Measurements from ENCODE around the gene EPN1. TPM values are rescaled to one million over a fixed set of nuclear protein-coding genes. Genes with fewer than 3 reads are reported as not detected.
"Not testable (repeated sequence)": the region's sequence is repeated elsewhere in the genome, so short reads cannot be mapped to it uniquely, and the experiment has no call there.

The EPN1 gene
- polyA plus RNA-seq, 1 donor, result 103 TPM

GRCh38 chr19:55720801-55721200 lies 45.8 kb downstream of the EPN1 start:
- DNase-seq, result no peak

GRCh38 chr19:55723491-55723890 lies 48.5 kb downstream of the EPN1 start:
- no peak for DNase-seq

GRCh38 chr19:55730378-55730777 lies 55.4 kb downstream of the EPN1 start:
- DNase-seq, result not testable (repeated sequence)

GRCh38 chr19:55738302-55738701 lies 63.3 kb downstream of the EPN1 start, which contains the start of gene NLRP9:
Gene NLRP9 (minus strand): TSS chr19:55738402. CDS start chr19:55738374, 28 bp downstream.
- DNase-seq, result no peak

GRCh38 chr19:55750715-55751114 lies 75.7 kb downstream of the EPN1 start:
- no peak for DNase-seq

- DNase-seq, result no peak
Measured at GRCh38 chr19:55753401-55753800, 78.4 kb downstream of the EPN1 start.

GRCh38 chr19:55756808-55757207 lies 81.8 kb downstream of the EPN1 start:
- not testable (repeated sequence) for DNase-seq

- DNase-seq, result not testable (repeated sequence)
Measured at GRCh38 chr19:55758797-55759196, 83.8 kb downstream of the EPN1 start, which contains the start of gene RFPL4A. Gene RFPL4A (plus strand): TSS chr19:55759097. CDS start chr19:55761801, 2,704 bp downstream.

Other genes with a start within 250 kb of the EPN1 start
- gene SHISA7, start 231.9 kb upstream of the EPN1 start, polyA plus RNA-seq (ENCODE audit: insufficient read length), result 0.18 TPM
- gene ISOC2, start 213.6 kb upstream of the EPN1 start, polyA plus RNA-seq (ENCODE audit: insufficient read length), result 36.1 TPM
- gene C19orf85, start 210.5 kb upstream of the EPN1 start, polyA plus RNA-seq (ENCODE audit: insufficient read length), result not detected
- gene ZNF628, start 198.6 kb upstream of the EPN1 start, polyA plus RNA-seq (ENCODE audit: insufficient read length), result 5.0 TPM
- 29.9 TPM for gene NAT14, start 190.0 kb upstream of the EPN1 start, polyA plus RNA-seq (ENCODE audit: insufficient read length)
- gene SSC5D, start 186.8 kb upstream of the EPN1 start, polyA plus RNA-seq (ENCODE audit: insufficient read length), result 13.3 TPM
- gene SBK2, start 138.1 kb upstream of the EPN1 start, polyA plus RNA-seq (ENCODE audit: insufficient read length), result 3.2 TPM
- gene SBK3, start 129.7 kb upstream of the EPN1 start, polyA plus RNA-seq (ENCODE audit: insufficient read length), result 0.15 TPM
- gene ZNF579, start 94.4 kb upstream of the EPN1 start, polyA plus RNA-seq (ENCODE audit: insufficient read length), result 12.7 TPM
- 11.3 TPM for gene FIZ1, start 75.7 kb upstream of the EPN1 start, polyA plus RNA-seq (ENCODE audit: insufficient read length)
- gene ZNF524, start 74.9 kb upstream of the EPN1 start, polyA plus RNA-seq (ENCODE audit: insufficient read length), result 10.9 TPM
- 10.0 TPM for gene ZNF865, start 69.6 kb upstream of the EPN1 start, polyA plus RNA-seq (ENCODE audit: insufficient read length)
- 9.3 TPM for gene ZNF784, start 50.7 kb upstream of the EPN1 start, polyA plus RNA-seq (ENCODE audit: insufficient read length)
- 26.0 TPM for gene ZNF580, start 34.2 kb upstream of the EPN1 start, polyA plus RNA-seq (ENCODE audit: insufficient read length)
- 36.4 TPM for gene ZNF581, start 31.6 kb upstream of the EPN1 start, polyA plus RNA-seq (ENCODE audit: insufficient read length)
- 16.1 TPM for gene CCDC106, start 27.0 kb upstream of the EPN1 start, polyA plus RNA-seq (ENCODE audit: insufficient read length)
- 123 TPM for gene U2AF2, start 20.2 kb upstream of the EPN1 start, polyA plus RNA-seq (ENCODE audit: insufficient read length)
- gene NLRP9, start 63.2 kb downstream of the EPN1 start, polyA plus RNA-seq (ENCODE audit: insufficient read length), result not detected
- 0.26 TPM for gene RFPL4A, start 83.9 kb downstream of the EPN1 start, polyA plus RNA-seq (ENCODE audit: insufficient read length)
- gene RFPL4AL1, start 93.9 kb downstream of the EPN1 start, polyA plus RNA-seq (ENCODE audit: insufficient read length), result not detected
- not detected for gene NLRP11, start 156.8 kb downstream of the EPN1 start, polyA plus RNA-seq (ENCODE audit: insufficient read length)
- gene NLRP4, start 161.3 kb downstream of the EPN1 start, polyA plus RNA-seq (ENCODE audit: insufficient read length), result not detected

Data from hindlimb muscle (tissue), 1 donor.